B cell (primary cell): ENCODE data around the gene SLC7A5.

Source experiments
- CTCF ChIP-seq: fragments of 200-600 bp; IDR thresholded peaks from one replicate; pipeline ENCODE4 v1.8.0; 2022; ENCODE audit warnings: antibody characterized with exemption, mild to moderate bottlenecking
- EZH2 ChIP-seq: IDR thresholded peaks from 2 replicates; pipeline ENCODE4 v1.6.1; 2012; ENCODE audit warnings: borderline replicate concordance, low read depth, mild to moderate bottlenecking, moderate library complexity, low read length; ENCODE audit not compliant: insufficient read depth, poor library complexity, severe bottlenecking

DNA sequence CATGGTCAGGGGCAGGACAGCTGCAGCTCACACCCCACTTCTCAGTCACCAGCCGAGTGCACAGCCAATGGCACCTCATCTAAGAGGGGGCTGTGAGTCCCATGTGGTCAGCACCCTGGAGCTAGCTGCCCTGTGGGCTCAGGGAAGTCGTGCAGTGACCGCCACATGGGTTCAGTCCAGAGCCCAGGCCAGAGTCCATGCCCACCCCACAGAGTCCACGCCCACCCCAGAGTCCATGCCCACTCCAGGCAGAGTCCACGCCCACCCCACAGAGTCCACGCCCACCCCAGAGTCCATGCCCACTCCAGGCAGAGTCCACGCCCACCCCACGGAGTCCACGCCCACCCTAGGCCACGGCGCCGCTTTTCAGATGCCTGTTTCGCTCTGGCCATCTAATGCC lies 24.1 kb downstream of the SLC7A5 start:
- TF ChIP-seq EZH2 (no peak), CTCF (no peak)
